Astrocyte (in vitro differentiated cells and primary cell): ENCODE results near the gene COL16A1. TPM values are rescaled to one million over a fixed set of nuclear protein-coding genes. Genes with fewer than 3 reads are reported as not detected.

Experiments
- DNase-seq: peaks from one replicate; pipeline ENCODE4 v3.0.0-alpha.2; 2010; ENCODE audit warnings: low read depth
- FAIRE-seq: peaks from 2 replicates; lab custom pipeline; 2011; peaks lifted over from hg19 to GRCh38; lab: Jason Lieb, UNC
- H2AFZ ChIP-seq: 2 replicates; pipeline ENCODE4 v1.6.0; 2012; ENCODE audit warnings: low read depth, low read length, inconsistent platforms
- H3K27ac ChIP-seq: 2 replicates; pipeline ENCODE4 v1.5.1; 2011; ENCODE audit warnings: low read depth, low read length, inconsistent platforms
- H3K27me3 ChIP-seq: 2 replicates; pipeline ENCODE4 v1.6.0; 2011; ENCODE audit warnings: low read length, inconsistent platforms; ENCODE audit not compliant: insufficient read depth
- H3K36me3 ChIP-seq: 2 replicates; pipeline ENCODE4 v1.5.1; 2011; ENCODE audit warnings: low read length, inconsistent platforms; ENCODE audit not compliant: insufficient read depth
- H3K4me1 ChIP-seq: 2 replicates; pipeline ENCODE4 v1.5.1; 2011; ENCODE audit warnings: low read length, inconsistent platforms; ENCODE audit not compliant: insufficient read depth
- H3K4me2 ChIP-seq: 2 replicates; pipeline ENCODE4 v1.6.0; 2012; ENCODE audit warnings: low read length, inconsistent platforms
- H3K4me3 ChIP-seq: 2 replicates; pipeline ENCODE4 v1.5.1; 2011; ENCODE audit warnings: low read depth, mild to moderate bottlenecking, low read length, inconsistent platforms; ENCODE audit not compliant: insufficient read depth
- H3K79me2 ChIP-seq: 2 replicates; pipeline ENCODE4 v1.6.0; 2012; ENCODE audit warnings: mild to moderate bottlenecking, low read length, inconsistent platforms; ENCODE audit not compliant: insufficient read depth
- H3K9ac ChIP-seq: 2 replicates; pipeline ENCODE4 v1.6.0; 2012; ENCODE audit warnings: mild to moderate bottlenecking, low read length, inconsistent platforms
- H3K9me3 ChIP-seq: 2 replicates; pipeline ENCODE4 v1.5.1; 2012; ENCODE audit warnings: low read depth, mild to moderate bottlenecking, low read length, inconsistent platforms; ENCODE audit not compliant: insufficient read depth
- H4K20me1 ChIP-seq: 2 replicates; pipeline ENCODE4 v1.6.0; 2012; ENCODE audit warnings: low read length, inconsistent platforms; ENCODE audit not compliant: insufficient read depth
- H3K27ac Mint-ChIP-seq: one replicate; pipeline ENCODE4 v1.8.0; 2021; ENCODE audit warnings: mild to moderate bottlenecking, mixed read lengths; ENCODE audit not compliant: unreplicated experiment
- H3K27me3 Mint-ChIP-seq: one replicate; pipeline ENCODE4 v1.8.0; 2021; ENCODE audit warnings: low read depth, mixed read lengths; ENCODE audit not compliant: unreplicated experiment
- H3K36me3 Mint-ChIP-seq: one replicate; pipeline ENCODE4 v1.8.0; 2021; ENCODE audit warnings: low read depth, mixed read lengths; ENCODE audit not compliant: unreplicated experiment
- H3K4me1 Mint-ChIP-seq: one replicate; pipeline ENCODE4 v1.8.0; 2021; ENCODE audit warnings: low read depth, mixed read lengths; ENCODE audit not compliant: unreplicated experiment
- H3K4me3 Mint-ChIP-seq: one replicate; pipeline ENCODE4 v1.8.0; 2021; ENCODE audit warnings: mild to moderate bottlenecking, moderate library complexity, mixed read lengths; ENCODE audit not compliant: unreplicated experiment
- H3K9me3 Mint-ChIP-seq: one replicate; pipeline ENCODE4 v1.8.0; 2021; ENCODE audit warnings: mild to moderate bottlenecking, mixed read lengths; ENCODE audit not compliant: unreplicated experiment
- CTCF ChIP-seq: IDR thresholded peaks from 2 replicates; pipeline ENCODE4 v1.5.1; 2011; ENCODE audit warnings: low read depth, mild to moderate bottlenecking, inconsistent platforms, low read length, moderate library complexity; ENCODE audit not compliant: insufficient read depth
- EZH2 ChIP-seq: IDR thresholded peaks from 2 replicates; pipeline ENCODE4 v1.6.1; 2012; ENCODE audit warnings: mild to moderate bottlenecking, low read length, inconsistent platforms; ENCODE audit not compliant: insufficient read depth
- total RNA-seq: library from RNA; stranded (reverse); gene quantifications from 2 replicates; pipeline ENCODE4 v1.2.1, GENCODE V29; 2021

Gene COL16A1
- total RNA-seq, 1 donor from 2014 or later = 42.9 TPM

GRCh38 chr1:31674626-31675025 is 29.2 kb downstream of the COL16A1 start:
- Histone ChIP-seq H3K79me2 (no peaks in the 10 kb centered on the region), H3K4me1 (peaks cover 10% of the 10 kb centered on the region), H3K27me3 (no peaks in the 10 kb centered on the region), H4K20me1 (peaks cover 3% of the 10 kb centered on the region), H3K4me2 (no peak overlapping the region), H3K36me3 (peaks cover 14% of the 10 kb centered on the region), H3K9me3 (no peaks in the 10 kb centered on the region), H3K4me3 (no peak overlapping the region), H2AFZ (no peak overlapping the region), H3K9ac (no peak overlapping the region), H3K27ac (no peak overlapping the region)
- H3K4me3 Mint-ChIP-seq = no peak overlapping the region
- peaks cover 23% of the 10 kb centered on the region for H3K27me3 Mint-ChIP-seq
- H3K4me1 Mint-ChIP-seq = no peaks in the 10 kb centered on the region
- H3K9me3 Mint-ChIP-seq = no peaks in the 10 kb centered on the region
- no peak overlapping the region for H3K27ac Mint-ChIP-seq
- no peak for FAIRE-seq
- TF ChIP-seq EZH2 (no peak), CTCF (no peak)
- H3K36me3 Mint-ChIP-seq = peaks cover 33% of the 10 kb centered on the region
- no peak for DNase-seq

- H3K36me3 ChIP-seq = peaks cover 8% of the 10 kb centered on the region
- H3K79me2 ChIP-seq = no peaks in the 10 kb centered on the region
- H3K27ac ChIP-seq = no peak overlapping the region
- no peak for TF ChIP-seq CTCF
- Mint-ChIP-seq H3K36me3 (peaks cover 36% of the 10 kb centered on the region), H3K27me3 (peaks cover 28% of the 10 kb centered on the region), H3K4me3 (no peak overlapping the region), H3K9me3 (no peaks in the 10 kb centered on the region), H3K4me1 (no peaks in the 10 kb centered on the region), H3K27ac (no peak overlapping the region)
- H3K4me2 ChIP-seq = no peak overlapping the region
- no peak overlapping the region for H3K9ac ChIP-seq
- peaks cover 12% of the 10 kb centered on the region for H3K4me1 ChIP-seq
- H3K4me3 ChIP-seq = no peak overlapping the region
- no peak overlapping the region for H2AFZ ChIP-seq
- H4K20me1 ChIP-seq = peaks cover 3% of the 10 kb centered on the region
- no peaks in the 10 kb centered on the region for H3K27me3 ChIP-seq
- FAIRE-seq (no peak), DNase-seq (no peak)
- H3K9me3 ChIP-seq = no peaks in the 10 kb centered on the region
Measured at GRCh38 chr1:31673433-31673832, 30.4 kb downstream of the COL16A1 start.

GRCh38 chr1:31672986-31673385 is 30.8 kb downstream of the COL16A1 start:
- no peak for DNase-seq
- no peak overlapping the region for H3K4me3 Mint-ChIP-seq
- H3K79me2 ChIP-seq = no peaks in the 10 kb centered on the region
- peaks cover 34% of the 10 kb centered on the region for H3K36me3 Mint-ChIP-seq
- H3K4me1 Mint-ChIP-seq = no peaks in the 10 kb centered on the region
- no peaks in the 10 kb centered on the region for H3K9me3 ChIP-seq
- H3K9me3 Mint-ChIP-seq = no peaks in the 10 kb centered on the region
- no peak overlapping the region for H3K4me3 ChIP-seq
- no peak overlapping the region for H2AFZ ChIP-seq
- TF ChIP-seq CTCF = no peak
- TF ChIP-seq EZH2 = no peak
- H3K27me3 ChIP-seq = no peaks in the 10 kb centered on the region
- no peak overlapping the region for H3K9ac ChIP-seq
- no peak overlapping the region for H3K27ac Mint-ChIP-seq
- no peak for FAIRE-seq
- H3K4me2 ChIP-seq = no peak overlapping the region
- H3K27ac ChIP-seq = no peak overlapping the region
- H4K20me1 ChIP-seq = peaks cover 3% of the 10 kb centered on the region
- peaks cover 28% of the 10 kb centered on the region for H3K27me3 Mint-ChIP-seq
- peaks cover 12% of the 10 kb centered on the region for H3K4me1 ChIP-seq
- peaks cover 8% of the 10 kb centered on the region for H3K36me3 ChIP-seq
